Body of pancreas (tissue), 4 donors: Measurements from ENCODE around the gene LAMA2.

Experiments
- POLR2A ChIP-seq, 3 donors: fragments of 450-650 bp; IDR thresholded peaks; one replicate each; pipeline ENCODE4 v1.6.1; 2016; ENCODE audit warnings: antibody characterized with exemption in 3 of 3, mild to moderate bottlenecking in 2 of 3
- TF ChIP-seq, protein P1 (sequence below), 7 experiments: fragments of 450-650 bp in 4 of 7; fragments of 200-600 bp in 3 of 7; sonication (generic) in 3 of 7; IDR thresholded peaks; one replicate each; pipeline ENCODE4 v1.5.1; 2016 to 2019; ENCODE audit warnings: antibody characterized with exemption in 7 of 7

DNA sequence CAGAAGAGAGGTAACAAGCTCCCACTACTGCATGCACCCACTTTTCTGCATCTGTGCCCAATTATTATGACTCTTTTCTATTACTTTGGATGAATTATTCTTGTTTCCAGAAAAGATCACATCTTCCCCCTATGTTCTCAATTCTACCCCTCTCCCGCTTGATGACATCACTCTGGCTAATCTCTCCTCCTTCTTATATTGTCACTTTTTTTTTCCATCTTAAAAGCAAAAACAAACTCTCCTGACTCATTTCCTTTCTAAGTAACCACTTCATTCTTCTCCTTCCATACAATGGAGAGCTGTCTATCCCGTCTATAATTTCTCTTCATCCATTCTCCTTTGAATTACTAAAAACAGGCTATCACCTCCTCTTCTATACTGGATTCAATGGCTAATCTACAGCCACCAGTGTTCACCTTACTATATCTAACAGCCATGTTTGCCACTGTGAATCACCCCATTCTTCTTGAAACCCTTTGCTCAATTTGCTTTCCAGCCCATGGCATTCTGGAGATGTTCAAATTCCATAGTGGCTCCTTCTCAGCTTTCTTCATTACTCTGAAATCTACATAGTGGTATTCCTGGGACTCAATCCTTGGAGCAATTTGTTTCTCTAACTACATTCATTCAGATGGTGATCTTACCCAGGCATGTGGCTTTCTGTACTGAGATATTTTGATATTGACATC lies 448.7 kb downstream of the LAMA2 start:
- TF ChIP-seq, protein P1, sequence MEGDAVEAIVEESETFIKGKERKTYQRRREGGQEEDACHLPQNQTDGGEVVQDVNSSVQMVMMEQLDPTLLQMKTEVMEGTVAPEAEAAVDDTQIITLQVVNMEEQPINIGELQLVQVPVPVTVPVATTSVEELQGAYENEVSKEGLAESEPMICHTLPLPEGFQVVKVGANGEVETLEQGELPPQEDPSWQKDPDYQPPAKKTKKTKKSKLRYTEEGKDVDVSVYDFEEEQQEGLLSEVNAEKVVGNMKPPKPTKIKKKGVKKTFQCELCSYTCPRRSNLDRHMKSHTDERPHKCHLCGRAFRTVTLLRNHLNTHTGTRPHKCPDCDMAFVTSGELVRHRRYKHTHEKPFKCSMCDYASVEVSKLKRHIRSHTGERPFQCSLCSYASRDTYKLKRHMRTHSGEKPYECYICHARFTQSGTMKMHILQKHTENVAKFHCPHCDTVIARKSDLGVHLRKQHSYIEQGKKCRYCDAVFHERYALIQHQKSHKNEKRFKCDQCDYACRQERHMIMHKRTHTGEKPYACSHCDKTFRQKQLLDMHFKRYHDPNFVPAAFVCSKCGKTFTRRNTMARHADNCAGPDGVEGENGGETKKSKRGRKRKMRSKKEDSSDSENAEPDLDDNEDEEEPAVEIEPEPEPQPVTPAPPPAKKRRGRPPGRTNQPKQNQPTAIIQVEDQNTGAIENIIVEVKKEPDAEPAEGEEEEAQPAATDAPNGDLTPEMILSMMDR (IDR thresholded peaks at IDR 0.05) = no peak
- TF ChIP-seq POLR2A (IDR thresholded peaks at IDR 0.05) = no peak
